Esophagus squamous epithelium (tissue), 5 donors: ENCODE data around the gene PTPRN2. TPM values are rescaled to one million over a fixed set of nuclear protein-coding genes. Genes with fewer than 3 reads are reported as not detected.
A peak's percentile ranks its signal among the peaks of the same experiment; 100 is the strongest.

Experiments used
- DNase-seq: peaks from one replicate; lab custom pipeline; 2025; lab: John Stamatoyannopoulos, UW
- H3K27ac ChIP-seq, 4 donors: fragments of 200-600 bp; sonication (generic); one replicate each; pipeline ENCODE4 v1.5.1; 2016 to 2019; ENCODE audit warnings: mild to moderate bottlenecking in 1 of 4
- H3K27me3 ChIP-seq, 4 donors: fragments of 200-600 bp; sonication (generic); 1 replicate in 3 of 4; 2 replicates in 1 of 4; pipeline versions ENCODE4 v1.5.1 to v1.6.0; 2017 to 2021; ENCODE audit warnings: antibody characterized with exemption in 1 of 4
- H3K36me3 ChIP-seq, 3 donors: fragments of 200-600 bp; sonication (generic); one replicate each; pipeline ENCODE4 v1.5.1; 2016 to 2019
- H3K4me1 ChIP-seq, 3 donors: fragments of 200-600 bp; sonication (generic); one replicate each; pipeline ENCODE4 v1.5.1; 2017 to 2019
- H3K4me3 ChIP-seq, 4 donors: fragments of 200-600 bp; sonication (generic); 1 replicate in 3 of 4; 2 replicates in 1 of 4; pipeline ENCODE4 v1.5.1; 2016 to 2019; ENCODE audit warnings: mild to moderate bottlenecking in 2 of 4, moderate library complexity in 1 of 4
- H3K9me3 ChIP-seq, 3 donors: fragments of 200-600 bp; sonication (generic); one replicate each; pipeline ENCODE4 v1.5.1; 2016 to 2019
- POLR2A ChIP-seq, 4 donors: fragments of 450-650 bp; IDR thresholded peaks; one replicate each; pipeline ENCODE4 v1.6.1; 2017; ENCODE audit warnings: antibody characterized with exemption in 4 of 4, mild to moderate bottlenecking in 4 of 4, moderate library complexity in 3 of 4
- whole genome bisulfite sequencing, 2 donors: methylation state at CpG; one replicate each; pipeline ENCODE4 v1.1.5; 2018; 5-methylcytosine and 5-hydroxymethylcytosine counted together
- intact Hi-C: fragments of 100-400 bp; cut with DNase I; formaldehyde crosslinking; loops from one replicate; pipeline ENCODE4 v1.15.0; 2022
- total RNA-seq, 4 donors: library from RNA; depleted of rRNA; stranded (reverse); fragments of >200 nt; gene quantifications; one replicate each; pipeline ENCODE4 v1.1.0, GENCODE V29; 2016
- TF ChIP-seq, protein P1 (sequence below), 6 experiments: fragments of 450-650 bp in 4 of 6; fragments of 200-600 bp in 2 of 6; sonication (generic) in 2 of 6; IDR thresholded peaks; one replicate each; pipeline ENCODE4 v1.5.1; 2016 to 2019; ENCODE audit warnings: antibody characterized with exemption in 6 of 6, mild to moderate bottlenecking in 4 of 6, moderate library complexity in 4 of 6
- donor health status: DM: yes; HTN: yes; CAD: no.

The PTPRN2 gene
- total RNA-seq, 4 donors from 2014 or later, result 0.38 to 2.7 (median 1.0) TPM

GRCh38 chr7:158325530-158326381 lies 261.9 kb downstream of the PTPRN2 start:
- no peak for DNase-seq
- 40 to 56% methylated on average over 13 to 26 of the region's 27 CpGs for WGBS, 2 donors

GRCh38 chr7:158324397-158325360 lies 262.9 kb downstream of the PTPRN2 start:
- H3K27ac ChIP-seq, result peak overlapping the region in 2 of 4 donors; percentile 68 to 70
- H3K4me1 ChIP-seq, result peaks cover 5 to 21% (median 6%) of the 10 kb centered on the region in 3 donors
- peaks cover 0 to 6% (median 0%) of the 10 kb centered on the region in 4 donors for H3K27me3 ChIP-seq
- no peak for TF ChIP-seq POLR2A (IDR thresholded peaks at IDR 0.05)
- TF ChIP-seq, protein P1, sequence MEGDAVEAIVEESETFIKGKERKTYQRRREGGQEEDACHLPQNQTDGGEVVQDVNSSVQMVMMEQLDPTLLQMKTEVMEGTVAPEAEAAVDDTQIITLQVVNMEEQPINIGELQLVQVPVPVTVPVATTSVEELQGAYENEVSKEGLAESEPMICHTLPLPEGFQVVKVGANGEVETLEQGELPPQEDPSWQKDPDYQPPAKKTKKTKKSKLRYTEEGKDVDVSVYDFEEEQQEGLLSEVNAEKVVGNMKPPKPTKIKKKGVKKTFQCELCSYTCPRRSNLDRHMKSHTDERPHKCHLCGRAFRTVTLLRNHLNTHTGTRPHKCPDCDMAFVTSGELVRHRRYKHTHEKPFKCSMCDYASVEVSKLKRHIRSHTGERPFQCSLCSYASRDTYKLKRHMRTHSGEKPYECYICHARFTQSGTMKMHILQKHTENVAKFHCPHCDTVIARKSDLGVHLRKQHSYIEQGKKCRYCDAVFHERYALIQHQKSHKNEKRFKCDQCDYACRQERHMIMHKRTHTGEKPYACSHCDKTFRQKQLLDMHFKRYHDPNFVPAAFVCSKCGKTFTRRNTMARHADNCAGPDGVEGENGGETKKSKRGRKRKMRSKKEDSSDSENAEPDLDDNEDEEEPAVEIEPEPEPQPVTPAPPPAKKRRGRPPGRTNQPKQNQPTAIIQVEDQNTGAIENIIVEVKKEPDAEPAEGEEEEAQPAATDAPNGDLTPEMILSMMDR (IDR thresholded peaks at IDR 0.05), result no peak
- intact Hi-C loops, result no loop called here
- WGBS, 2 donors, result 59 to 66% methylated on average over 8 to 10 of the region's 17 CpGs
- no peaks in the 10 kb centered on the region for H3K36me3 ChIP-seq
- no peak for DNase-seq
- H3K9me3 ChIP-seq, result no peaks in the 10 kb centered on the region
- no peak overlapping the region for H3K4me3 ChIP-seq

More at GRCh38 chr7:158325530-158326381, 261.9 kb downstream of the PTPRN2 start:
- H3K4me3 ChIP-seq, result no peak overlapping the region
- no peak for TF ChIP-seq POLR2A (IDR thresholded peaks at IDR 0.05)
- TF ChIP-seq, protein P1 (IDR thresholded peaks at IDR 0.05), result peak in 3 of 6 experiments; percentile 20 to 62 (median 34)
- peaks cover 0 to 6% (median 0%) of the 10 kb centered on the region in 4 donors for H3K27me3 ChIP-seq
- no peaks in the 10 kb centered on the region for H3K9me3 ChIP-seq
- intact Hi-C loops, result no loop called here
- peak overlapping the region in 2 of 4 donors; percentile 68 to 70 for H3K27ac ChIP-seq
- no peaks in the 10 kb centered on the region for H3K36me3 ChIP-seq
- peaks cover 5 to 21% (median 6%) of the 10 kb centered on the region in 3 donors for H3K4me1 ChIP-seq

GRCh38 chr7:158323741-158324396 lies 263.8 kb downstream of the PTPRN2 start:
- WGBS, 2 donors, result 77 to 81% methylated on average over 15 to 16 of the region's 21 CpGs
- intact Hi-C loops, result no loop called here
- Histone ChIP-seq H3K9me3 (no peaks in the 10 kb centered on the region), H3K4me1 (peaks cover 5 to 21% (median 6%) of the 10 kb centered on the region in 3 donors), H3K27me3 (peaks cover 0 to 6% (median 0%) of the 10 kb centered on the region in 4 donors), H3K4me3 (no peak overlapping the region), H3K27ac (no peak overlapping the region), H3K36me3 (no peaks in the 10 kb centered on the region)
- TF ChIP-seq, protein P1 (IDR thresholded peaks at IDR 0.05), result no peak
- no peak for TF ChIP-seq POLR2A (IDR thresholded peaks at IDR 0.05)
- no peak for DNase-seq

DNA sequence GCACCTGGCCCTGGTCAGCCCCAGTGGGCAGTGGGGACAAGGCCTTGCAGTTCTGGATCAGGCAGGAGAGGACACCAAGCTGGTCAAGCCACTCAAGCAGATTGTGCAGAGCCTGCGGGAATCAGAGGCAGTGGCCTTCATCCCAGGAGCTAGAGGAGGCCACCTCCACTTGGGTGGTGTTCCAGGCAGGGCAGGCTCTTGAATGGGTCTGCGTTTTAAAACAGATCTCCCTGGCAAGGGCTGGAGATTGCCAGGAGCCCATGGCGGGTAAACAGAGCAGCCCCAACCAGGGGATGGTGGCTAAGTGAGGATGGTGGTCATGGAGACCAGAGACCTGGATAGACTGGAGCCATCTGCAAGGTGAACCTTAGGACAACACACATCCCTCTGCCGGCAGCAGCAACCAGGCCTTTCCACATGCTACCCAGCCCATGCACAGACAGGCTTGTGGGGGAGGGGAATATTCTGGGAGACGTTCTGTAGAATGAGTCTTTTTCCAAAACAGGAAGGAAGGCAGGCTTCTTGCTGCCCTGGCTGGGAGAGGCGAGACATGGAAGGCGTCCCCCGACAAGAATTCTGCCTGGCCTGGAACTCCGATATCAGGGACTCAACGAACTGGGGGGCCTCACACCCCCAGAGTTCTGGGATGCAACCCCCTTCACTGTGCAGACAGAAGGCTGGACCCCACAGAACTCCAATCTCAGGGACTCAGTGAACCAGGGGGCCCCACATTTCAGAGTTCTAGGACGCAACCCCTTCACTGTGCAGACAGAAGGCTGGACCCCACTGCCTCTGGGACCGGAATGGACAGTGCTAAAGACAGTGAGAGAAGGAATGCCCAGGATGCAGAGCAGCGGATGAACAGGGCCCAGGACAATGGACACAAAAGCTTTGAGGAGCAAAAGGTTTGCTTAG lies 264.8 kb downstream of the PTPRN2 start:
- peaks cover 5 to 21% (median 6%) of the 10 kb centered on the region in 3 donors for H3K4me1 ChIP-seq
- H3K27ac ChIP-seq, result no peak overlapping the region
- no peak for DNase-seq
- no peak overlapping the region for H3K4me3 ChIP-seq
- no peaks in the 10 kb centered on the region for H3K36me3 ChIP-seq
- no peaks in the 10 kb centered on the region for H3K9me3 ChIP-seq
- intact Hi-C loops, result no loop called here
- WGBS, 2 donors, result 67 to 73% methylated on average over 7 to 11 of the region's 13 CpGs
- peaks cover 0 to 12% (median 0%) of the 10 kb centered on the region in 4 donors for H3K27me3 ChIP-seq
- TF ChIP-seq, protein P1 (IDR thresholded peaks at IDR 0.05), result no peak
- TF ChIP-seq POLR2A (IDR thresholded peaks at IDR 0.05), result no peak
